ENCODE measurements around the gene NEUROD2.

Gene NEUROD2

GRCh38 chr17:39634384-39634871 is 26.7 kb upstream of the NEUROD2 start:
- peaks cover 31% of the 10 kb centered on the region; the same call in 1 of the 2 replicates for H3K4me1 ChIP-seq (ENCODE audit: insufficient read depth, low read length)

GRCh38 chr17:39633570-39634183 is 26.0 kb upstream of the NEUROD2 start:
- Histone ChIP-seq H3K4me3 (ENCODE audit: low read length) (no peak overlapping the region), H3K27me3 (ENCODE audit: insufficient read depth, low read length) (peaks cover 11% of the 10 kb centered on the region), H3K9ac (ENCODE audit: low read depth, low read length) (no peak overlapping the region), H3K36me3 (ENCODE audit: insufficient read depth, low read depth, low read length) (no peaks in the 10 kb centered on the region), H3K9me3 (ENCODE audit: insufficient read depth, low read depth, low read length) (no peaks in the 10 kb centered on the region), H3K4me1 (ENCODE audit: insufficient read depth, low read length) (peaks cover 35% of the 10 kb centered on the region; the same call in 1 of the 2 replicates), H3K27ac (ENCODE audit: low read length) (no peak overlapping the region)

More at GRCh38 chr17:39634384-39634871, 26.7 kb upstream of the NEUROD2 start:
- no peak overlapping the region for H3K4me3 ChIP-seq (ENCODE audit: low read length)
- H3K27me3 ChIP-seq (ENCODE audit: insufficient read depth, low read length): peaks cover 3% of the 10 kb centered on the region; the same call in 1 of the 2 replicates
- no peak overlapping the region for H3K27ac ChIP-seq (ENCODE audit: low read length)
- no peak overlapping the region for H3K9ac ChIP-seq (ENCODE audit: low read depth, low read length)
- H3K9me3 ChIP-seq (ENCODE audit: insufficient read depth, low read depth, low read length): no peaks in the 10 kb centered on the region
- no peaks in the 10 kb centered on the region for H3K36me3 ChIP-seq (ENCODE audit: insufficient read depth, low read depth, low read length)

- peaks cover 43% of the 10 kb centered on the region; the same call in 1 of the 2 replicates for H3K4me1 ChIP-seq (ENCODE audit: insufficient read depth, low read length)
- no peaks in the 10 kb centered on the region for H3K9me3 ChIP-seq (ENCODE audit: insufficient read depth, low read depth, low read length)
- H3K27me3 ChIP-seq (ENCODE audit: insufficient read depth, low read length): peaks cover 24% of the 10 kb centered on the region
- no peaks in the 10 kb centered on the region for H3K36me3 ChIP-seq (ENCODE audit: insufficient read depth, low read depth, low read length)
- peak overlapping the region; percentile 13; the same call in 1 of the 2 replicates for H3K9ac ChIP-seq (ENCODE audit: low read depth, low read length)
- H3K27ac ChIP-seq (ENCODE audit: low read length): no peak overlapping the region
- H3K4me3 ChIP-seq (ENCODE audit: low read length): no peak overlapping the region
Observed at GRCh38 chr17:39632153-39632941, 24.6 kb upstream of the NEUROD2 start.

GRCh38 chr17:39631403-39631802 is 23.7 kb upstream of the NEUROD2 start:
- peaks cover 39% of the 10 kb centered on the region; the same call in 1 of the 2 replicates for H3K4me1 ChIP-seq (ENCODE audit: insufficient read depth, low read length)
- peaks cover 34% of the 10 kb centered on the region for H3K27me3 ChIP-seq (ENCODE audit: insufficient read depth, low read length)
- H3K4me3 ChIP-seq (ENCODE audit: low read length): peak overlapping the region; percentile 3; the same call in 1 of the 2 replicates
- H3K9me3 ChIP-seq (ENCODE audit: insufficient read depth, low read depth, low read length): no peaks in the 10 kb centered on the region
- H3K36me3 ChIP-seq (ENCODE audit: insufficient read depth, low read depth, low read length): no peaks in the 10 kb centered on the region
- peak overlapping the region; percentile 13; the same call in 1 of the 2 replicates for H3K9ac ChIP-seq (ENCODE audit: low read depth, low read length)
- H3K27ac ChIP-seq (ENCODE audit: low read length): no peak overlapping the region

GRCh38 chr17:39629898-39630297 is 22.2 kb upstream of the NEUROD2 start:
- no peaks in the 10 kb centered on the region for H3K36me3 ChIP-seq (ENCODE audit: insufficient read depth, low read depth, low read length)
- no peaks in the 10 kb centered on the region for H3K9me3 ChIP-seq (ENCODE audit: insufficient read depth, low read depth, low read length)
- peaks cover 36% of the 10 kb centered on the region; the same call in 1 of the 2 replicates for H3K4me1 ChIP-seq (ENCODE audit: insufficient read depth, low read length)
- no peak overlapping the region for H3K9ac ChIP-seq (ENCODE audit: low read depth, low read length)
- peaks cover 49% of the 10 kb centered on the region for H3K27me3 ChIP-seq (ENCODE audit: insufficient read depth, low read length)
- H3K4me3 ChIP-seq (ENCODE audit: low read length): no peak overlapping the region
- H3K27ac ChIP-seq (ENCODE audit: low read length): no peak overlapping the region

- Histone ChIP-seq H3K4me1 (ENCODE audit: insufficient read depth, low read length) (peaks cover 36% of the 10 kb centered on the region; the same call in 1 of the 2 replicates), H3K36me3 (ENCODE audit: insufficient read depth, low read depth, low read length) (no peaks in the 10 kb centered on the region), H3K9ac (ENCODE audit: low read depth, low read length) (no peak overlapping the region), H3K27me3 (ENCODE audit: insufficient read depth, low read length) (peaks cover 53% of the 10 kb centered on the region), H3K4me3 (ENCODE audit: low read length) (no peak overlapping the region), H3K27ac (ENCODE audit: low read length) (no peak overlapping the region), H3K9me3 (ENCODE audit: insufficient read depth, low read depth, low read length) (no peaks in the 10 kb centered on the region)
Observed at GRCh38 chr17:39629494-39629880, 21.8 kb upstream of the NEUROD2 start.

GRCh38 chr17:39628655-39629493 is 21.2 kb upstream of the NEUROD2 start:
- Histone ChIP-seq H3K9me3 (ENCODE audit: insufficient read depth, low read depth, low read length) (no peaks in the 10 kb centered on the region), H3K27ac (ENCODE audit: low read length) (no peak overlapping the region), H3K36me3 (ENCODE audit: insufficient read depth, low read depth, low read length) (no peaks in the 10 kb centered on the region), H3K9ac (ENCODE audit: low read depth, low read length) (no peak overlapping the region), H3K27me3 (ENCODE audit: insufficient read depth, low read length) (peaks cover 59% of the 10 kb centered on the region), H3K4me3 (ENCODE audit: low read length) (peak overlapping the region; percentile 32; the same call in 1 of the 2 replicates), H3K4me1 (ENCODE audit: insufficient read depth, low read length) (peaks cover 36% of the 10 kb centered on the region; the same call in 1 of the 2 replicates)

- H3K36me3 ChIP-seq (ENCODE audit: insufficient read depth, low read depth, low read length): no peaks in the 10 kb centered on the region
- H3K9me3 ChIP-seq (ENCODE audit: insufficient read depth, low read depth, low read length): no peaks in the 10 kb centered on the region
- no peak overlapping the region for H3K27ac ChIP-seq (ENCODE audit: low read length)
- peaks cover 38% of the 10 kb centered on the region; the same call in 1 of the 2 replicates for H3K4me1 ChIP-seq (ENCODE audit: insufficient read depth, low read length)
- peak overlapping the region; percentile 77; the same call in 1 of the 2 replicates for H3K4me3 ChIP-seq (ENCODE audit: low read length)
- no peak overlapping the region for H3K9ac ChIP-seq (ENCODE audit: low read depth, low read length)
- peaks cover 66% of the 10 kb centered on the region for H3K27me3 ChIP-seq (ENCODE audit: insufficient read depth, low read length)
Observed at GRCh38 chr17:39627712-39628516, 20.2 kb upstream of the NEUROD2 start.

- H3K27me3 ChIP-seq (ENCODE audit: insufficient read depth, low read length): peaks cover 71% of the 10 kb centered on the region
- no peak overlapping the region for H3K9ac ChIP-seq (ENCODE audit: low read depth, low read length)
- H3K4me1 ChIP-seq (ENCODE audit: insufficient read depth, low read length): peaks cover 38% of the 10 kb centered on the region; the same call in 1 of the 2 replicates
- no peaks in the 10 kb centered on the region for H3K9me3 ChIP-seq (ENCODE audit: insufficient read depth, low read depth, low read length)
- H3K27ac ChIP-seq (ENCODE audit: low read length): no peak overlapping the region
- H3K36me3 ChIP-seq (ENCODE audit: insufficient read depth, low read depth, low read length): no peaks in the 10 kb centered on the region
- H3K4me3 ChIP-seq (ENCODE audit: low read length): peak overlapping the region; percentile 77
Observed at GRCh38 chr17:39627047-39627711, 19.5 kb upstream of the NEUROD2 start.
